Fibroblast of upper back skin (primary cell): ENCODE measurements around the gene ZNF415.
"Not testable (repeated sequence)": the region's sequence is repeated elsewhere in the genome, so short reads cannot be mapped to it uniquely, and the experiment has no call there.

Experiments
- DNase-seq: peaks from one replicate; pipeline ENCODE4 v3.0.0-alpha.2; 2013

The ZNF415 gene

DNA sequence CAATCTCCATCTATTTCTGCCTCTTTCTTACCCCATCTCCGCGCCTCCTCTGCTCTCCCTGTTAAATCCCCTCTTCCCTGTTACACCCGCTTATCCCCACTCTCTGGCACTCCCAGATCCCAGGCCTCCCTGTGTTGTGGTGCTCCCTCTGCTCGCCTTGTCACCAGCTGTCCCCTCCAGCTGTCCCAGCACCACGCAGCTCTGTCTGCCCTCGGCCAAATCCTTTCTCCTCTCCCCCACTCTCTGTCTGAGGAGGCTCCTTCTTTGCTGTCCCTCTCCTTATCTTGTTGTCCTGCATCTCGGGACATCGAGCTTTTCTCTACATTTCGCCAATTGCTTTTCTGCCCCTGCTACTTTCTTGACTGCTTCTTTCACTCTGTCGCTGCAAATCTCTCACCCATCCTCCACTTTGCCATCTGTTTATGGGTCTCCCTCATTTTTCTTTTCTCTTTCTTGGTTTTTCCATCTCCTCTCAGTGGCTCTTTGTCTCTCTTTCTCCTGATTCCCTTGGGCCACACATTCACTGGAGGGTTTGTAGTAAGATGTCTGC is 30.4 kb downstream of the ZNF415 start:
- no peak for DNase-seq

DNA sequence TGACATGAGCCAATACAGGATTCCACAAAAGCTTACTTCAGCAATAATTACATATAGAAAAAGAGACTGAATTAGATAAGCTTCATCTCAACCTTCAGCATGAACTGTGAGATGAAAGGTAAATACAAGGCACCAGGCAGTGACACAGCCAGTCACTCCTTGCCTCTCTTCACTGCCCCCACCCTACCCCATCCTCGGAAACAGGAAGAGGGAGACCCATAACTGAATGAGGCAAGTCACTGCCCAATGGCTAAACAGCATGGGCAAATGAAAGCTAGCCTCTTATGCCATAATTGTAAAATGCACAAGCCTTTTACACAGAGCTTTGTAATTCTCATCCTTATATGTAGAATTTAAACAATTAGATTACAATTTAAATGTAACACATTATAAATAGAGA is 31.2 kb downstream of the ZNF415 start:
- no peak for DNase-seq

DNA sequence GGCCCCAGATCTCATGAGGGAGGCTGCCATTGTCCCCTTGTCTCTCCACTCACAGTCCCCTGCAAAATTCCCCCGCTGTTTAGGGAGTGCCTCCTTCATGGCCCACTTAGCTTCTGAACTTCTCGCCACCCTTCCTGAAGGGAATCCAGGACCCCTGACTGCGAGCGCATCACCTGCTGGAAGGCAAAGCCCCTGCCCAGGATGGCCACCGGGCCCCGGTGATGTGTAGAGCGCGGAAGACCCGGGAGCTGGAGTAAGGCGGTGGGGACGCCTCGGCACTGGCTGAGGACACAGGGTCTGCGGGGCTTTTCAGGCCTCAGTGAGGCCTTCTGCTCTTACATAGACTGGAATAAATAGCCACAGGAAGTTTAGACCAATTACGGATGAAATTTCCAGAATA is 34.1 kb downstream of the ZNF415 start:
- not testable (repeated sequence) for DNase-seq

DNA sequence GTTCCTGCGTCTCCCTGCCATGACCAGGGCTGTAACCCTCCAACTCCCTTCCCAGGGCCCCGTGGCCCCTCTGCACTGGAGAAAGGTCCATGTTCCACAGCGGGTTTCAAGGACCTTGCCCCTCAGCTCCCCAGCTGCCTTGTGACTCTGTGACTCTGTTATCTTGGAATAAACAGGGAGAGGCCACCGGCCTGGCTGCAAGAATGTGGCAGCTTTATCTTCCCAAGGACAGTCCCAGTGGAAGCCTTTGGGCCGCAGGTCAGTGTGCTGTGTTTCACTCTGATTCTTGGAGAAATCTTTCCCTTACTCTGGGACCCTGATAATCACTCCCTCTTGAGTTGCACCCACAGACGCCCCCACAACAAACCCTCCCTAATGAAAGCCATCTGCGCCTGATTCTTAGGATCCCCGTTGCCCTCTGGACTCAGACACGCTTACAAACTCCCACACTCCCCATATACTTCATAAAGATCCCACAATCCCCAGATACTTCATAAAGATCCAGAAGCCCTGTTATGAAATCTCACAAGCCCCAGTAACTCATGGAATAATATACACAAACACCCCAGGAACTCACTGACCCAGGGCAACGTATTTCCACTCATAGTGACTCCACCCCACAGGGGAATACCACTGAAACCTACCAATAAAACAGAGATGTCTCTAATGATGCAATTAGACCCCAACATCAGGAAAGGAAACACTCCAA is 35.6 kb downstream of the ZNF415 start:
- DNase-seq: not testable (repeated sequence)

DNA sequence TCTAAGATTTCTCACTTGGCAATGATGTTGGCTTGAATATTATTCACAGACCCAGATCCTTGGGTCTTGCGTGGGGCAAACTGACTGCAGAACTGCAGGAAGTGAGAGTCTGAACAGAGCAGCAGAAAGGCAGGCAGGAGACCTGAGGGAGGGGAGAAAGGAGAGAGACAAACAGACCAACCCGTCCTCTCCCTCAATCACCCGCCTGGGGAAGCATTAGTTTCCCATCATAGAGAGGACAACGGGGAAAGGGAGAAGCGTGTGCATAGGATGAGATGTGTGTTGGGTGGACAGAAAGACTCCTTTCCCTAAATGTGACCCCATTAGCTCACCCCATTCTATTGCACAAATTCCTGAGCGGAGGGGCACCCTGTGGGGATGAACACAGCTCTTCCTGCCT is 36.1 kb downstream of the ZNF415 start:
- DNase-seq: not testable (repeated sequence)

DNA sequence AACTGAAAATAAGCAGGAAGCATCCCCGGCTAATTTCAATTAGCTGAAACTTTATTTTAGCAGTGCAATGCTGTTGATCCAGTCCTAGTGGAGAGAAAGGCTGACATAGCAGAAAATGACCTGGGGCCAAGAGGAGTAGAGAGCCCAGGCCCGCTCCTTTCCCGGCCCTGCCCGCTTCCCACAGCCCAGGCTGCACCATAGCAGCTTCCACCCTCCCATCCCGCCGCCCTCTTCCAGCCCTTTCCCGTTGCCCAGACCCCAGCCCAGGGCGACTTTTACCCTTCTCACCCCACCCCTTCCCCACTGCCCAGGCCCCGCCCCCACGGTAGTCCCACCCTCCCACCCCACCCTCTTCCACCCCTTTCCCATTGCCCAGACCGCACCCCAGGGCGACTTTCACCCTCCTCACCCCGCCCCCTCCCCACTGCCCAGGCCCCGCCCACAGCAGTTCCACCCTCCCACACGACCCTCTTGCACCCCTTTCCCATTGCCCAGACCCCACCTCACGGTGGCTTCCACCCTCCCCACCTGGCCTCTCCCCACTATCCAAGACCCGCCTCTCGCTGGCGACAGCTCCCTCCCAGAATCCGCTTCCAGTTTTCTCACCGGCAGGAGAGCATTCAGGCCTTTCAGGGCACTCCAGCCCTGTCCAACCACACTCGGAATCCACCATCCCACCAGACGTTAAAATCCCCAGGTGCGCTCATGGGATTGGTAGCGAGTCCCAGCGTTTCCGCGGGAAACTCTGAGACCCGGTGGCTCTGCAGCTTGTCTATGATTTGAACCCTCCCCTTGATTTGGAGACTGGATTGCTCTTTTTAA is 37.7 kb downstream of the ZNF415 start:
- DNase-seq: no peak

DNA sequence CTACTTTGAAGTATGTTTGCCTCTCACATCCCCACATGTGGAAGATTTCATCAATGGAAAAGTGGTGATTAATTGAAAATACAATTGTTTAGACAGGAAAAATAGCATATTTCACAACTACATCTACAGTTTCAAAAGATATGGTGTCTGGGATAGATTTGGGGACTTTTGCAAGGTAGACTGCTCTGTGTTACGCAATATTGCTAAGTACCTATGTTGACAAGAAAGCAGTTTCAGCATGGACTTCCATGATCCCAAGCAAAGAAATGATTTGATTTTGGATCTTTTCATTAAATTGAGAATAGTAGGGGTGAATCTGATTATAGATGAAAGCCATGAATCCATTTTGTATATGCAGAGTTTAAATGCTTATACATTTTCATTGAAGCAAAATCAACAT is 40.0 kb downstream of the ZNF415 start:
- DNase-seq: no peak

DNA sequence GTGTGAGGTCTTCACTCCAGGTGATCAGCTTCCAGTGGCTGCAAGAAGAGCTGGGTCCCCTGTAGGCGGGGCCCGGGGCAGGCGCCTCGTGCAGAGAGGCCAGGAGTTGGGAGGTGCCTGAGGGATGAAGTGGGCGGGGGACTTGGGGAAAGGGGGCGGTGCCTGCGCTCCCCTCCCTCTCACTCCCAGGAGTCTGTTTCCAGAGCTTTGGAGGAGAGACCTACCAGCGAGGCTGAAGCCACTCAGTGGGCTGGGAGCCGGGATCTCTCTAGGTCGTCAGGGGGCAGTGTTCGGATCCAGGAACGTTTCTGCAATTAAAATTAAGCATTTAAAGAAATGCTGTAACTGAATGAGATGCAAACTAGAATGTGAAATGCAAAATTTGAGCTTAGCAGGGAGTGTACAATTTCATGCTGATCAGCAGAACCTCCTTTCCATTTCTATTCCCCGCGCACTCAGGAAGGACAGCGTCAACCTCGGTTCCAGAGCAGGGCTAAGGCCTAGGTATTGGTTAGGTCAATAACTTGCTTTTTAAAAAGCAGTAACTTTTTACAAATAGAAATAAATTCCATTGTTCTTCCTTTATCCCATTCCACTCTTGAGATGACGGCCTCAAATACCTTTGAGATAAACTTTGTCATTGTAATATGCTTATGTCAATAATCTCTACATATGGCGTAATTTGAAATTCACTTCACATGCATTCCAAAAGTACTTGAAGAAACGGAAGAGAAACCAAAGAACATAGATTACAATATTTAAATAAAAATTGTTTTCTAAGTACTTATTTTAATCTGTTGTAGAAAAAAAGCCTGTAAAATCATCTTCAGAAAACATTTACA is 41.1 kb downstream of the ZNF415 start:
- DNase-seq: no peak

DNA sequence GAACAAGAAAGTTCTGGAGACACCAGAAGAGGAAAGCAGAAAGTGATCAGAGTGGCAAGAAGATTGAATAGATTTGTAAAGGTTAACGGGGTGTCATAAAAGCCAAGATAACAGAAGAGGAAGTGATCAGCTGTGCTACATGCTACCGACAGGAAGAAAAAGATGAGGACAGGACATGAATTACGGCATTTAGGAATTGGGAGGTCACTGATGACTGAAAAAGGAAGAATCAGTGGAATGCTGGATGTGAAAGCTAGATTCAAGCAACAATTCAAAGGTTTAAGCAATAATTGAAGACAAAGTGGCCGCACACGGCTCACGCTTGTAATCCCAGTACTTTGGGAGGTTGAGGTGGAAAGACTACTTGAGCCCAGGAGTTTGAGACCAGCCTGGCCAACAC is 44.6 kb downstream of the ZNF415 start:
- DNase-seq: no peak

DNA sequence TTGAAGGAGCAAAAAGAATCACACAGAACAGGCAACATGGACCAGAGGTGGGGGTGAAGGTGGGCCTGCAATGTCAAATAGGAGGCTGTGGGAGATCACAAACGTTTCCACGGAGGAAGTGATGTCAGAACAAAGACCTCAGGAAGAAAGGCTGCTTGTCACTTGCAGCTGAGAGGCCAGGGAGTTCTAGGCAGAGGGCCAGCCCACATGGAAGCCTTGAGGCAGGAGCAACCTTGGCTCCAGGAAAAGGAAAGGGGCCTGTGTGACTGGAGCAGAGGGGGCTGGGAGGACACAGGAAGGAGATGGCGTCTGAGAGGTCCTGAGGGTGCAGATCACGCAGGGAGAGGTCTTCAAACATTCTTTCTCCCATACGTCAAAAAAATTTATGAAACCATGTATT is 45.8 kb downstream of the ZNF415 start:
- peak; percentile 10 for DNase-seq

DNA sequence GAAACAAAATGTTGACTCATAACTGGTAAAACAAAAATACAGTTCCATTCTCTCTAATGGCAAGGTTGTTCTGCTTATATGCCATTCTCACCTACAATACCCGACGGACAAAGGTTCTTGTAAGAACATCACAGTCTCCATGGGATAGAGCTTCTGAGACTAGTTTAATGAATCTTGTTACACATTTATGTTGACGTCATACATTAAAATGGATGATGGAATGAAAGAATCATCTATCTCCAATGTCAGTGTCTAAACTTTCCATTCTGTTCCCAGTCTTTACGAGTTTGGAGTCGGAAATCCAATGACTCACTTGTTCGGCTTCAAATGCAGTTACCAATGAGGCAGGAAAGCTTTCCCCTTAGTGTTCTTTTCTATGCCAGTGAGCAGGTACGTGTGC is 47.2 kb downstream of the ZNF415 start:
- no peak for DNase-seq

DNA sequence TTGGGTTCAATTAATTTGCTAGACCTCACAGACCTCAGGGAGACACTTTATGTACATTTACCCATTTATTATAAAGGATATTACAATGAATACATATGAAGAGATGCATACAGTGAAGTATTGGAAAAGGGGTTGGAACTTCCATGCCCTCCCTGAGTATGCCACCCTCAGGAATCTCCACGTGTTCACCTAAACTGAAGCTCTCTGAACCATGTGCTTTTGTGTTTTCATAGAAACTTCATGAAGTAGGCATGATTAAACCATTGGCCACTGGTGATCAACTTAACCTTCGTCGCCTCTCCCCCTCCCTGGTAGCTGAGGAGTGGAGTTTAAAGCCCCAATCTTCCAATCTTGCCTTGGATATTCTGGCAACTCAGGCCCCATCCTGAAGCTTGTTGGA is 49.8 kb downstream of the ZNF415 start:
- DNase-seq: no peak

DNA sequence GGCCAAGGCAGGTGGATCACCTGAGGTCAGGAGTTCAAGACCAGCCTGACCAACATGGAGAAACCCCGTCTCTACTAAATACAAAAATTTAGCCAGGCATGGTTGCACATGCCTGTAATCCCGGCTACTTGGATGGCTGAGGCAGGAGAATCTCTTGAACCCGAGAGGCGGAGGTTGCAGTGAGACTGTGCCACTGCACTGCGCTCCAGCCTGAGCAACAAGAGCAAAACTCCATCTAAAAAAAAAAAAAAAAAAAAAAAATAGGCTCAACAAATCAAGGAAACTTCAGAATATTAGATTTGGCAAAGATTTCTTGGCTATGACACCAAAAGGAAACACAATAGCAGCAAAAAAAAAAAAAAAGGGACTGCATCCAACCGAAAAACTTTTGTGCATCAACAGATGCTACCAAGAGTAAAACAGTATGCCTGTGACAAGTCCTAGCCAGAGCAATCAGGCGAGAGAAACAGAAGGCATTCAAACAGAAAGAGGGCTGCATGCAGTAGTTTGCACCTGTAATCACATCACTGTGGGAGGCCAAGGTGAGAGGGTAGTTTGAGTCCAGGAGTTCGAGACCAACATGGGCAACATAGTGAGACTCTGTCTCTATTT is 53.3 kb downstream of the ZNF415 start:
- DNase-seq: no peak

DNA sequence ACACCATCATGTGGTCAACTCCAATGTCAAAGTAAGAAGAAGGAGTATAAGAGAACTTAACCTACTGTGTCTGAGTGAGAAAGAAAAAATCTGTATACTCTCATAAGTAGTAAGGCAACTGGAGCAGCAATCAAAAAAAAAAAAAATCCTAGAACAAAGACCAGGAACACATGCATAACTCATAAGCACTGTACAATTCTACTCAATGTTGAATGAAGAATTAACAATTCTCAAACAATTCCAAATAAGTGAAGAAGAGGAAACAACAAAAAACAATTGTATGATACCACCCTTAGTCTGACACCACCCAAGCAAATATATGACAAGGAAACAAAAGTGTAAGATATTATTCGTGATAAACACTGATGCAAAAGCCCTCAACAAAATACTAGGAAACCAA is 54.0 kb downstream of the ZNF415 start:
- DNase-seq: no peak

DNA sequence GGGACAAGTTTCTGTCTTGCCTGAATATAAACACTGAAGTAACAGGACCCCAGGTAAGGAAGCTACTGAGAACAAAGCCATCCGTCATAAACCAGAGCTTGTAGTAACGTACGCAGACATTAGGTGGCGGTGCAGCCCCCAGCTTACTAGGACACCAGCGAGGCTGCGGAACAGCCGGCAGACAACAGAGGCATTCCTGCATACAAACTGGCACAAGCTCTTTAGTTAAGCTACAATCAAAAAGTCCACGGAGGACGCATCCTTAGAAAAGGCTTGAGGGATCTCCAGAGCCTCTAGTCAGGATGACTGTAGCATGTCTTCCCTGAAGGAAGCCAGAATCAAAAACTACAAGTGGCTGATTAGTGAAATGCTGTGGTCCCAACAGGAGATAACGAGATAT is 55.7 kb downstream of the ZNF415 start:
- DNase-seq: peak; percentile 15

DNA sequence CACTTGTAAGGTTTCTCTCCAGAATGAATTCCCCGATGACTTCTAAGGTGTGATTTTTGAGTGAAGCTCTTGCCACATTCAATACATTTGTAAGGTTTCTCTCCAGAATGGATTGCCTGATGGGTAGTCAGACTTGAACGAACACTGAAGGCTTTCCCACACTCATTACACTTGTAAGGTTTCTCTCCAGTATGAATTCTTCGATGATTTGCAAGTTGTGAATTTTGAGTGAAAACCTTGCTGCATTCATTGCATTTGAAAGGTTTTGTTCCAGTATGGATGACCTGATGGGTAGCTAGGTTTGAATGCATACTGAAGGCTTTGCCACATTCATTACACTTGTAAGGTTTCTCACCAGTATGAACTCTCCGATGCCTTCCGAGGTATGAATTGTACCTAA is 63.9 kb downstream of the ZNF415 start:
- no peak for DNase-seq

DNA sequence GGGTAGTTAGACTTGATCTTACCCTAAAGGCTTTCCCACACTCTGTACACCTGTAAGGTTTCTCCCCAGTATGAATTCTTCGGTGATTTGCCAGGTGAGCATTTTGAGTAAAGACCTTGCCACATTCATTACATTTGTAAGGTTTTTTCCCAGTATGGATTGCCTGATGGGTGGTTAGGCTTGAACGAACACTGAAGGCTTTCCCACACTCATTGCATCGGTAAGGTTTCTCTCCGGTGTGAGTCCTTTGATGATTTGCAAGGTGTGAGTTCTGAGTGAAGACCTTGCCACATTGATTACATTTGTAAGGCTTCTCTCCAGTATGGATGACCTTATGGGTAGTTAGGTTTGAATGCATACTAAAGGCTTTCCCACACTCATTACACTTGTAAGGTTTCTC is 64.5 kb downstream of the ZNF415 start:
- DNase-seq: no peak

DNA sequence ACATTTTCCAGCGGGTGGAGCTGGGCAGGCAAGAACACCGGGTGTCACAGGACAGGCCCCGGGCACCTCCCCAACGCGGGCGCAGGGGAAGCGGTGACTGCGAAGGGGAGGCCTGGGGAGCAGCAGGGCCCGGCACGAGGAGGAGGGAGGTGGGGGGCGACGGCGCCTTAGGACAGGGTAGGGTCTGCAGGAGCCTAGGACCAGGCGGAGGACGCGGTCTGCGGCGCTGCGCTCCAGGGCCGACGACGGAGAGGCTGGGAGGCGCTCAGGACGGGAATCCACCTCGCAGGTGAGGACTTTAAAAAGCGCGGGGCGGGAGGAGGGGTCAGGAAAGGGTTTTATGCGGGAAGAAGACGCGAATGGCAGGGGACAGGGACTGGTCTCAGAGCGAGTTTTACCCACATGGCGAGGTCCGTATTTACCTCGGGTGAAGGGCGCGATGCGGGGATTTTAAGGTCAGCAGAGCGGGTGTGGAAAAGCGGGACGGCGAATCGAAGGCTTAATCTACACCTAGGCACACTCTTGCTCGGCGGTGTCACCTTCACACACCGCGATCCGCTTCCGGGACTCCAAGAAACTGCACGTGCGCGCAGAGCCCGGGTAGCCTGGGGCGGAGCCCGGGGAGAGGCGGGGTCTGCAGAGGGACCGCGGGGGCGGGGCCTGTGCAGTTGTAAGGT is 74.7 kb downstream of the ZNF415 start:
- no peak for DNase-seq
